ENCODE results near the gene ANKRD13B.

ANKRD13B gene

DNA sequence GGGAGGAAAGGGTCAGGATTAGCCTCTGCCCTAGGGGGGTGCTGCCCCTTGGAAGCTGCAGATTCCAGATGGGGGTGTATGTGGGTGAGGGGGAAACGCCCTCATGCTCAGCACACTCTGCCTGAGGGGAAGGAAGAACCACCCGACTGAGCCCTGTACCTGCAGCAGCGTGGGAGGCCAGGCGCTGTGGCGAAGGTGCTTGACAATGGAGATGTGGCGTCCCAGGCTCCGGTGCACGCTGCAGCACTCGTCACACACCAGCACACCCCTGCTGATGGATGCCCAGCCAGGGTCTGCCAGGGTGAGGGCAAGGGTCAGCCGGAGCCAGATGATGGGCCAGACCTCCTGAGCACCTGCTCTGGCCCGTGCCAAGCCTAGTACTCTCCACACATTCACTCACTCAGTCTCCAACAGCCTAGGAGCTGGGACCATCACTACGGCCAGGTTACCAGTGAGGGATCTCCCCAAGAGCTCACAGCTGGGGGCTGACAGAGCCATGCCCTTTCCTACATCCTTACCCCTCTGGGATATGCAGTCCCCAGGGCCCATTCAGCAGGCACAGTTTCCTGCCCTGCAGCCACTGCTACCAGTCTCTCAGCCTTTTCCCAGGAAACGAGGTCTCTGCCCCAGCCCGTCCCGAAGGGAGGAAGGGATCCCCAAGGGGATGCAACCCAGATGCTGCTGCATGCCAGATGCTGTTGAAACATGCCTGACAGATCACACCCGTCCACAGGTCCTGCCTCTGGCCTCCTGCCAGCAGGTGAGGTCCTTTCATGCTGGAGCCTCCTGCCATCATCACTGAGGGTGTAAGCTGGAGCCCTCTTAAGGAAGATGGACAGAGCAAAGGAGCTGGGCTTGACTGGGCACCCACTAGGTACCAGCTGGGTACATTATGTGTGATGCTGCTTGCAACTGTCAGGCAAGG lies 9.3 kb upstream of the ANKRD13B start:
- DNase-seq: no peak

DNA sequence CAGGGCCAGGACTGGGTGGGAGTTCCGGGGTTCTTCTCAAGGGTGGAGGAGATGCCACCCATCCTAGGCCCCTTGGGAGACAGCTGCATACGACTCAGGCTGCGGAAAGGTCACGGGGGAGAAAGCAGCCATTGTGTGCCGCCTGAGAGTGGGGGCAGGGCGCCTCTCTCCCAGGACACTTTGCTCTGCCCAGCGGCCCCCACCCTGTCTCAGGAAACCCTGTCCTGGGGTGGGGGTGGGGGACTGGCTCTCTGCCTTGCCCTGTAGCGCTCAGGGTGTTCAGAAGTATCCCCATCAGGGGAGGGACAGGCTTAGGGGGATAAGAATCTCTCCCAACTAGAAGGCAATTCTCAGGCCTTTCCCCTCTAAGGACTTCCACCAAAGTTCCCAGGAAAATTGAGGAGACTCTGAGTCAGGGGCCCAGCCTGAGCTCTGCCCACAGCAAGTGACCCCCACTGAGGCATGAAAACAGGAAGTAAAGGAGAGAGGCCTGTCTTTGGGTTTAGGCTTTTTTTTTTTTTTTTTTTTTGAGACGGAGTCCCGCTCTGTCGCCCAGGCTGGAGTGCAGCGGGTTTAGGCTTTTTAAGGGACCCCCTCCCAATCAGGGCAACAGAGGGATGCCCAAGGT lies 8.4 kb upstream of the ANKRD13B start:
- DNase-seq: no peak

DNA sequence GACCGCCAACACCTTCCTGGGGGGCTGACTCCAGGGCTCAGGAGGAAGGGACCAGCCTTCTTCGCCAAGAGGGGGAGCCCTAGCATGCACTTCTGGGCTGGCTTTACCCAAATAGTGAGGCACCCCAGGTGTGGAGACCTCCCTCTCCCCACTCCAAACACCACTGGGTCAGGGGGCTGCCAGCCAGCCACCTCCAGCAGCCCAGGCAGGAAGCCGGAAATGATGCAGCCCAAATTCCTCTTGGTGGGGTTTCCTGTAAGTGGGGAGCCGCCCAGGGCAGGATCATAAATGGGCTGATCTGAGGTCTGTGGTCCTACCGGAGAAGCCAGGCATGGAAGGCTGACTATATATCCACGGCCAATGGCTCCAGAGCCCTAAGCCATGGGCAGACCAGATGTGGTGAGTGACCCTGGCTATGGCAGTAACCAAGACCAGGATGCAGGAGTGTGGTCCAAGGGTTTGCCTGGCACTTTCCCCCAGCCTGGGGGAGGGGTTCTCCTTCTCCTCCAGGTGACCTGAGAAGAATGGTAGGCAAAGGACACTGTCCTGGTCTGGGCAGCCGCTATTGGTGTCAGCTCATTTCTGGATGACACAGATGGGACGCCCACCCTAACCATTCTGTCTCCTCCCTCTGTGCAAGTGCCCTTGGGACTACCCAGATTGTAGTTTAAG lies 7.7 kb upstream of the ANKRD13B start:
- DNase-seq: no peak

DNA sequence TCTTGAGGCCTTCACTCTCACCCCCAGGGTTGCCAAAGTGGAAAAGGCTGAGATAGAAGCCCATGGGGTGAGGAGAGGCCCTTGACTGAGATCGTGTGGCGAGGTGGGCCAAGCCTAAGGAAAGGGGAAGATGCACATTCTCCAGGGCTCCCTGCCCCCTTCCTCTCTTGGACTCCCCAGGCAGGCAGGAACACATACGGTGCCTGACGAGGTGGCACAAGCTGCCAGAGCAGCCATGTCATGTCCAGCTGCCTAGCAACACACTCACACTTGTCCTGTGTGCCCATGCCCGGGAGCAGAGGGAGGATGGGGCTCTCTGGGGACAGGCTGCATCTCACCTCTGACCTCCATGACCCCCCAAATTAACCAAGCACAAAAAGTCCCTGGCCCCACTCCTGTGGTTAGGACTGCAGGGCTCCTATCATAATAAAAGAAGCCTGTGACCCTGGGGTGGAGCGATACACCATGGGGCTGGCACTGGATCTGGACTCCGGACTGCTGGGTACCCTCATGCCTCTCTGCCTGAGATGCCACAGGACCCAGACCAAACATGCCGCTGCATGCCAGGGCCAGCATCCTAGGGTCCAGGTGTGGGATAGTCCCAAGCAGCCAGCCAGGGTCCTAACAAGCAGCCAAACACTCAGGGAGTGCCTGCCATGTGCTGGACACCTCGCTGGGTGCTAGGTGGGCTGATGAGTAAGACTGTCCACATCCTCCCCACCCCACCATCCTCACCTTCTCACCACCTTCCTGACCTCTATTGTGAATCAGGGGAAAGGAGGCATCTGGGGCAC lies 6.1 kb upstream of the ANKRD13B start:
- DNase-seq: no peak

DNA sequence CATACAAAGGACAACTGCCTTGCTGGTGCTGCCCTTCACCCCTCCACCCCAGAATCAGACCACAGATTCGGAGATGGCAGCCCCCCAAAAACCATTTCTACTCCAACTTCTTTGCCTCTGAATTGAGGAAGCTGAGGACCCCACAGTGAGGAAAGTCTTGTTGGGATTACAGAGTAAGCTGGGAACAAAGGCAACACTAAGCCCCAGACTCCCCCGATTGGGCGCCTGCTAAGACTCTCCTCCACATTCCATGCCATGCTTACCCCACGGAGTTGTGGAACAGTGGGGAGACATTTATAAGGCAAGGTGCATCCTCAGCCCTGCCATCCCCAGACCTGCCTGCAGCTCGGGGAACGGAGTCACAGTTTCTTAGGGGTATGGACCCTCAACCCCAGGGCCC lies 5.3 kb upstream of the ANKRD13B start:
- DNase-seq: no peak

DNA sequence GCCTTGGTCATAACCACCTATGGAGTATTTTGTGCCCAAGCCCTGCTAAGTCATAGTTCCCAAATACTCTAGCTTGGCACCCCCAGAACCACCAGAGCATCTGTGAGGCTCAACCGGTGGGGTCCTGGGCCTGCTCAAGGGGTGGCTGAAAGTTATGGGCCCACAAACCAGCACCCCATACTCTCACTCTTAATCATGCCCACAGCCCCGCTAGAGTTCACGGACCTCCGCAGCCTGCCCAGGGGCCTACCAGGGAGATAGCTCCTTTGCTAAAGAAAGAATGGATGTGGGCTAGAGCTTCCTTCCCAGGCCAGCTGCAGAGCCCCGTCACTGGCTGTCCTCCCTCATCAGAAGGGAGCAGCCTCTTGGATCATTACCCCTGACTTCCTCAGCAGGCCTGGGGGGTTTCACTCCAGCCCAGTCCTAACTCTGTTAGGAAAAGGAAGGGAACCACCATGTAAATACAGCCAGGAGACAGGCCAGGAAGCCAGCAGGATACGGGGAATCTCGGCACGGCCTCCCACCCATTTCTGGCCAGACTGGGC lies 4.8 kb upstream of the ANKRD13B start:
- no peak for DNase-seq

DNA sequence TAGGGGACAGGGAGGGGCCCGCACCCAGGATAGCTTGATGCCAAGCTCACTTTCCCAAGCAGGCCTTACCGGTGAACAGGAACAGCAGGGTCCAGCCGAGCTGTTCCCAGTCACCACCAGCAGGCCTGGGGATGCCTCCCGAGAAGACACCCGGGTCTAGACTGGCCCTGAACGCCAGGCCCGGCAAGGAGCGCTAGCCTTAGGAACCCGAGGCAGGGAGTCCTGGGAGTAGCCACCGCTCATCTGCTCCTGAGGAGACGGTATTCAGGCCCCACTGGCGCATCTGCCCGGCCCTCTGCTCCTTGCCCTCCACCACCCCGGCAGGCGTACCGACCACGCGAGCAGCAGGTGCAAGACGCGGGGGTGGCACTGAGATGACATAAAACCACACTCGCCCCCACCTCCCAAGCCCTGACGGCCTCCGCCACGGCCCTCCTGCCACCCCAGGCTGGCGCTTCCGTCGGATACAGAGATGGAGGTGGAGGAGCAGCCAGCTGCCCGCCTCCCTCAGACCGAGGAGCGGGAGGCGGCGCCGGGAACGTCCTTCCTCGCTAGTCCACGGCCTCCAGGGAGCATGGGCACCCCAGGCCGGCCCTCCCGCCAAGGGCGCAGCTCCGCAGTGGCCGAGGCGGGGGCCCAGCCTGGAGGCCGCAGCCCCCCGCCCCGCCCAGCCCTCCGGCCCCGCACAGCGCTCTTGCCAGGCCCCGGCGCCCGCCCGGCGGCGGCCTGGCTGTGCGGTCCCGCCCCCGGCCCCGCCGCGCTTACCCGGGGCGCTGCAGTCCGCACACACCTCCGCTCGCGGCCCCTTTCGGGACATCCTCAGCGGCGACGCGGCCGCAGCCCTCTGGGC lies 4.1 kb upstream of the ANKRD13B start:
- DNase-seq: no peak

DNA sequence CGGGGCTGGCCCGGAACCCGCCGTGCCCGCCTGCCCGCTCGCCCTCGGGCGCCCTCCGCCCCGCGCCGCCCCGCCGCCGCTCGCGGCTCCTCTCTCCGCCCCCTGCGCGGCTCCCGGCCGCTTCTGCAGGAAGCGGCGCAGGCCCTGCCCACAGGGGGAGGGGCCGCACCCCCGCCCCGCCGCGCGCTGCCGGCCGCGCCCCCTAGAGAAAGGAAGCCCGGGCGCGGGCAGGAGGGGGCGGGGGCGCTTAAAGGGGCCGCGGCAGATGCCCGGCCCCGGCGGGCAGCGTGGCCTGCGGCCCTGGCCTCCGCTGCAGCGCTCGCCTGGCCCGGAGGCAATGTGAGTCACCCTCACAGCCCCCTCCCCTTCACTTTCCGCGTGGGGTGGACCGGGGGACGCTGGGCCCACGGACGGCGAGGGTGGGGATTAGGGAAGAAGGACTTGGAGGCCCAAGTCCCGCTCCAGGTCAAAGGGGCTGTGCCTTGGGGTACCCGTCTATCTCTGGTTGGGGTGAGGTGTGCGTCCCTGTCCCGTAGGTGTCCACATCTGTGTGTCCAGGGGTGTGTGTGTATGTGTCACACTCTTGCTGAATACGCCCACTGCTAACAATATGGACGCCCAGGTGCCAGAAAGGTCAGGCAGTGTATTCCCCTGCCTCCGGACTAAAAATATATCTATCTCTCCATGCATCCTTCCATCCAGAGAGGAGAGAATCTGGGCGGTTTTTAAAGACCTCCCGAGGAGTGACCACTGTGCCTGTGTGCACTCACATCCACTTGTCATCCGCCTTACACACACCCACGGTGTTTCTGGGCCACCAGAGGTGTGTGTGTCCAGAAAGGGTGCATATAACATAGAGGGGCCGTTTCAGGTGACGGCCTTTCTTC lies 3.2 kb upstream of the ANKRD13B start, which contains the start of gene GIT1:
Gene GIT1, minus strand, starts transcription at position 125 of the 887 bp plus-strand sequence. CDS start 270 bp downstream, outside the sequence.
- no peak for DNase-seq

DNA sequence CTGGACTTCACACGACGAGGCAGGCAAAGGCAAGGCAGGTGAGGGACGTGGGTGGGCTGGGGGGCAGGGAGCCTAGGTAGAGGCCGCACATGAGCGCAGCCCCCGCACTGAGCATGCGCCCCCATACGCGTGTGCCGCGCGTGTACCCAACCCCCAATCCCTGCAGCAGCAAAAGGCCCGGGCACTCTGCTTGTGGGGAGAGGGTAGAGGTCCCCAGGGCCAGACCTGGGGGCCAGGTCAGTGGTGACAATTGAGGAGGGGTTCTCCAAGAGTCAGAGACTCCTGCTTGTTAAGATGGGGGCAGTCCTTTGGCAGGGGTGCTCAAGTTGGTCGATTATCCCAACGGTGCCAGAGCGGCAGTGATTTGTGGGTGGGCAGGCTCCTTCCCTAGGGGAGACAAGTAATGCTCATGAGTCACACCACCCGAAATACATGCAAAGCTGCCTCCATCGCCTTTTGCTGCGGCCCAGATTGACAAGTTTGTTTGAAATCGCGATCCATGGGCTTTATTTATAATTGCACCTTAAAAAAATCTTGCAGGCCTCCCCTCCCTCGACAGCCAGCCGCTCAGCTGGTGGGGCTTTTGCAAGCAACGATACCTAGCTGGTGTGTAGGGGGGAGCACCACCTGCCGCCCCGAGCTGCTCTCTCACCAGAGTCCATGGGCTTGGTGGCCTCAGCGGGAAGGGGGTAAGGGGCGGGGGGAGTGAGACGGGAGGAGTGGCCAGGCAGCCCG lies 2.4 kb upstream of the ANKRD13B start:
- no peak for DNase-seq

DNA sequence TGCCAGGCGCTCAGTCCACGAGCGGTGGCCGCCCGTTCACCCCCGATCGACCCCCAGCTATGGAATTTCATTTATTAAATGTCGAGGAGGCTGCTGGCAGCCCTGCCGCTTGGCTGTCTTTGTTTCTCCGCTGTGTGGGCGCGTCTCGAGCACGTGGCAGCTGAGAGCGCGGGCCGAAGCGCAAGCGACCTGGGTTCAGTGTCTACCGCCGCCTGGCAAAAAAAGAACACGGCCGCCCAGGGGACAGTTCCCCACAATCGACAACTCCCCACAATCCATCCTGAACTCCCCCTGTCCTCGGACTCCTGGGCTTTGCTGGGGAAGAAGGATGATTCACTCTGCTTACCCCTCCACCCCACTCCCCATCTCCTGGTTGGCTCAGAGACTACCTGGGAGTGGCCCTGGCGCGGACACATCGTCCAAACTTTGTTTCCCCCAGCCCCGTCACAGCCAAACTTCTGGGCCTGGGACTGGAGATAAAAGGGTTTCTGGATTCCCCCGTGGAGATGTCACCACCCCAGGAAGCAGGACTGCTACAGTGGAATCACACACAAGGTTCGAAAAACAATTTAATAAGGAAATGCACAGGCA lies 1.7 kb upstream of the ANKRD13B start:
- peak; percentile 18 for DNase-seq

DNA sequence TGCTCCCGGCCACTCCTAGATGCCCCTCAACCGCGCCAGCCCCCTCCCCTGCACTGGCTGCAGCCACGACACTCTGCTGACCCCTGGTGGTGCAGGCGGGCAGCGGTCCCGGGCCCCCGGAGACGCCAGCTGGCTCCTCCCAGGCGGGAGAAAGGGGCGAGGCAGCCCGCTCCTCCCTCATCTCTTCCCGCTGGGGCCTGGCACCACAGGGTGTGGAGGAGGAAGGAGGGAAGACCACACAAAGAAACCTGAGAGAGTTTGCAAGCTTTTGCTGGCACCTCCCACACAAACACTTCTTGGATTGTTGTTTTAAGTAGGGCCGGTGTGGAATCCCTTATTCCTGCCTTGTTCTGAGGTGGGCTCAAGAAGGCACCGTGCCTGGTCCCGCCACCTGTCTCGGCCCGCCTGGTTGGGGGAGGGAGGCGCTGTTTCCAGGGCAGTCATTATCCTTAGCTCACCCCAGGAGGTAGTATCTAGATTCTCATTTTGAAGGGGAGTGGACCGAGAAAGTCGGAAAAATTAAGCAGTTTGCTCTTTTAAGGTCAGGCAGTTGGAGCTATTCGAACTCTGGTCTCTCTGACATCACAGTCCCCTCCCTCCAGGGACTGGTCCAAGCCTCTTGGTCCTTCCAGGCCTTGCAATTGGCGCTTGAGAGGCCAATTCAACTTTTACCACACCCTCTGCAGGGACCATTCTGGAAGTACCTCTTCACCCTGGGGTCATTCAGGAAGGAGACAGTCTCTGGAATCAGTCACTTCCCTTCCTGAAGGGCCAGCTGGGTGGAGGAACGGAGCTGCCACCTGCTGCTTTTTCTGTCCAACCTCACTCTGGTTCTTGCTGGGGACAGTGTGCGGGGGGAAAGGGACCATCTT lies 959 bp upstream of the ANKRD13B start:
- DNase-seq: peak; percentile 56

DNA sequence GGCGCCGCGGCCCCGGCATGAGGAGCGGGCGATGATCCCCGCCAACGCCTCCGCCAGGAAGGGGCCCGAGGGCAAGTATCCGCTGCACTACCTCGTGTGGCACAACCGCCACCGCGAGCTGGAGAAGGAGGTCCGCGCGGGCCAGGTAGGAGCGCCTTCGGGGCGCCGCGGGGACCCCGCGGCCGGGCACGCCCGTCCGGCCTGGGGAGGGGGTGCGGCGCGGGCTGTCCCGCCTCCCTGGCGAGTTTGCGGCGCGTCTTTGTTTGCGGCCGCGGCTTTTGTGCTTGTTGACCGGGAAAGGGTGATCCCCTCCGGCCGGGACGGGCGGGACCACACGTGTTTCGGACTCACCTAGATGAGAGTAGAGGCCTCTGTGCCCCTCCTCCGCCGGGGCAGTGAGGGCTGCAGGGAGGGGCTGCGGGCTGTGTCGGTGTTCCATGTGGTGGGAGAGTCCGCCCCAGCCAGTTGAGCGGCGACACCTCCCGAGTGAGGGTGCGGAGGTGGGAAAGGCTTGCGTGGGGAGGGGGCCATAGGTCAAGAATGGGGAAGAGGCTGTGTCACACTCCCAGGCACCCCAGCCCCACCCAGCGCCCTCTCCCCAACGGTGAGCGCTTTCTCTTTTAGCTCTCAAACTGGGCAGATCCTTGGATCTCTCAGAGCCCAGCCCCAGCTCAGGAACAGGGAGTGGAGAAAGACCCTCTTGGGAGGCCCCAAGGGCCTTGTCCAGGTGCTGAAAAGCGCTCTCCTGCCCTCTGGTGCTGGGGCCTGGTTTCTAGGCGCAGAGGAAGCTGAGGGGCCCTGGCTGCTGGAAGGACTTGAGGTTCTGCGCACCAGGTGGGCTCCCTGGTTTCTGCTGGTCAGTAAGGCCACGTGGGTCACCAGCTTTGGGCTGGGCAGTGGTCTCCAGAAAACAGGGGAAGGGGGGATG lies 923 bp downstream of the ANKRD13B start:
- DNase-seq: no peak

DNA sequence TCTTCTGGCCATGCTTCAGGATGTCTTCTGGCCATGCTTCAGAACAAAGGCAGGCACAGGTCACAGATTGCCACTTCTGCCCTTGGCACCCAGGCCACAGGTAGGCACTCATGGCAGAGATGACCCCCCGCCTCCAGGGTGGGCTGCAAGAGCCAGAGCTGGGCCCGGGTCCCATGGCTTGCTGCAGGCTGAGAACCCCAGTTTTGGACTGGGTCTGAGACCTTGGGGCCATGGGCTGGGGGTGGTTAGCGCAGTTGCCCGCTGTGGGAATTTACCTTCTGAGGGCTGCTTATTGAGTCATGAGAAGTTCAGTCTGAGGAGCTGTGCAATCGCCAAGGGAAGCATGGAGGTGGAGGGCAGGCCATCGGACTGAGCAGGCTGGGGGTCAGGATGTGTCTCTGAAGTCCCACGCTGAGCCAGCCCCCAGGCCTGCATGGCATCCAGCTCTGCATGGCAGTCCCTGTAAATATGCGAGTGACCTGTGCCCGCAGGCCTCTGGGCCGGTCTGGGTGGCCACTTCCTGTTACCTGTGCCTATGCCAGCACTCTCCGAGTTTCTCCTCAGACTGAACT lies 1.7 kb downstream of the ANKRD13B start:
- DNase-seq: no peak

DNA sequence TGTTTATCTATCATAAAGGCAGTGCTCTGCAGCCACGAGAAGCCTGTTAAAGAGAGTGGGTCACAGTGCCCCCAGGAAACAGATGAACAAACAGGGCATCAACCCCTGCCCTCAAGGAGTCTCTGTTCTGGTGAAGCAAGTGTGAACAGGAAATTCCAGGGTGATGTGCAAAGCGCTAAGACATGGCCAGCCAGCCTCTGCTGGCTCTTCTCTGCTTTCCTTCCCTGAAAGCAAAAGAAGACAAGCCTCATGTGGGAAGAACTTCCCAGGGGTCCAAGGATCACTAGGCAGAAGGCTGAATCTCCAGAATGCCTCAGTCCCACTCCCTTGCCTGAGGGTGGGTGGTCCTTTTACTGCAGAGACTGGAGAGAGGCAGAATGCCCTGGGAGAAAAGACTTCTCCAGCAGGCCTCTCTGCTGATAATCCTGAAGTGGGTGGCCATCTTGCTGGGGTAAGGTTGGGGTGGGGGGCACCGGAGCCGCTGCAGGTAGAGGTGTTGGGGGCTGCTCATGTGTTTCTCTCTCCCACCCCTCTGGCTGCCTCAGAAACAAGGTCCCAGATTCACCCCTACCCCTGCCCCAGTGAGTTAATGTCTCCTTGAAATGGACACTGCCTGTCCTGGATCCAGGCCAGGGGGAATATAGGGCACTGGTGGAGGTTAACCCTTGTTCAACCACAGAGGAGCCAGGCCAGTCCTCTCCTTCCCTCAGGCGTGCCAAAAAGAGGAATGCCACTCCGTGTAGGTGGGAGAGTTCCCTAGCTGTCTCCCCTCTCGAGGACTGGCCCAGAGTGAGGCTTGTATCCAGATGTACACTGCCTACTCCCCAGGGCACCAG lies 2.4 kb downstream of the ANKRD13B start:
- DNase-seq: no peak

DNA sequence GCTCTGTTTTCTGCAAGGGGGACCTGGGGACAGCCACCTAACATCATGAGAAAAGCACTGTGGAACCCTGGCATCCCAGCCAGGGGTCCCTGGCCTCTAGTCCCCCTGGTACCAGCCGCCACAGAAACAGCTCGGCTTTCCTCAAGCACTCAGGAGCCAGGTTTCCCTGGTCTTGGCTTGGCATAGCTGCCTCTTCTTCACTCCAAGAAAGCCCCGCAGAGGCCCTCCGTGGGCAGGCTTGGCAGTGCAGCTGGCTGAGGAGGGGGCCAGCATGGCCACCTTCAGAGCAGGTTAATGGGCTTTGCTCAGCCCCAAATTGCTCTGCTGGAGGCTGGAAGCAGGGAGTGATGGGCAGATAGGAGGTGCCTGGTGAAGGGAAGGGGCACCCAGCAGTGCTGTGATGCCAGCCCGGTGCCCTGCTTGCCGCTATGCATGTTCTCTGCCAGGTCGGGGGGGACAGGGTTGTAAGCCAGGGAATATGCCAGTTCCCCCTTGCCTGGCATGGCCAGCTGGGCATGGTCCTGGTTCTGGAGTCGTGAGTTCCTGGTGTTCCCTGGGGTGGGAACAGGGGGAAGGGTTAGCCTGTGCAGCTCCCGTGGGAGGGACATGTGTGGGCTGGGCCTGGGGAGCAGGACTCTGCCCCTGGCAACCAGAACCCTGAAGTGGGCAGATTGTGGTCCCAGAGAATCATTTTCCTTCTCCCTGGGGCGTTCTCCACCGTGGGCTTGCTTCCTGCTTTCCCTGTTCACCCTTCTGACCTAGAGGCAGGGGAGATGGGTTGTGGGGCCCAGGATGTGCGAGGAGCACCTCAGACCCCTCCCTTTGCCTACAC lies 3.2 kb downstream of the ANKRD13B start:
- no peak for DNase-seq

Measured in GF-D8 (cell line).